Chondrocyte (in vitro differentiated cells): ENCODE data around the gene APOL2. TPM values are rescaled to one million over a fixed set of nuclear protein-coding genes. Genes with fewer than 3 reads are reported as not detected.
A peak's percentile ranks its signal among the peaks of the same experiment; 100 is the strongest.
"Not testable (repeated sequence)": the region's sequence is repeated elsewhere in the genome, so short reads cannot be mapped to it uniquely, and the experiment has no call there.

ENCODE experiments used
- DNase-seq: peaks from one replicate; pipeline ENCODE4 v3.0.0; 2021; ENCODE audit warnings: mixed read lengths, low spot score
- H3K27ac Mint-ChIP-seq: one replicate; pipeline ENCODE4 v1.8.0; 2021; ENCODE audit warnings: mild to moderate bottlenecking, moderate library complexity, mixed read lengths; ENCODE audit not compliant: unreplicated experiment
- H3K27me3 Mint-ChIP-seq: 2 replicates; pipeline ENCODE4 v1.8.0; 2021; ENCODE audit warnings: low read depth, mixed read lengths
- H3K36me3 Mint-ChIP-seq: 2 replicates; pipeline ENCODE4 v1.8.0; 2021; ENCODE audit warnings: low read depth, mixed read lengths
- H3K4me1 Mint-ChIP-seq: 2 replicates; pipeline ENCODE4 v1.8.0; 2021; ENCODE audit warnings: low read depth, mild to moderate bottlenecking, mixed read lengths
- H3K4me3 Mint-ChIP-seq: one replicate; pipeline ENCODE4 v1.8.0; 2021; ENCODE audit warnings: mild to moderate bottlenecking, moderate library complexity, mixed read lengths; ENCODE audit not compliant: unreplicated experiment
- H3K9me3 Mint-ChIP-seq: 2 replicates; pipeline ENCODE4 v1.8.0; 2021; ENCODE audit warnings: low read depth, mixed read lengths
- total RNA-seq: library from RNA; stranded (reverse); gene quantifications from 3 replicates; pipeline ENCODE4 v1.2.1, GENCODE V29; 2021
- TF ChIP-seq, protein P1 (sequence below): fragments of 200-600 bp; sonication (generic); IDR thresholded peaks from 2 replicates; pipeline ENCODE4 v1.5.0; 2021; ENCODE audit warnings: antibody characterized with exemption, mild to moderate bottlenecking, moderate library complexity

APOL2 gene
- total RNA-seq, 1 donor from 2014 or later, result 84.1 TPM

DNA sequence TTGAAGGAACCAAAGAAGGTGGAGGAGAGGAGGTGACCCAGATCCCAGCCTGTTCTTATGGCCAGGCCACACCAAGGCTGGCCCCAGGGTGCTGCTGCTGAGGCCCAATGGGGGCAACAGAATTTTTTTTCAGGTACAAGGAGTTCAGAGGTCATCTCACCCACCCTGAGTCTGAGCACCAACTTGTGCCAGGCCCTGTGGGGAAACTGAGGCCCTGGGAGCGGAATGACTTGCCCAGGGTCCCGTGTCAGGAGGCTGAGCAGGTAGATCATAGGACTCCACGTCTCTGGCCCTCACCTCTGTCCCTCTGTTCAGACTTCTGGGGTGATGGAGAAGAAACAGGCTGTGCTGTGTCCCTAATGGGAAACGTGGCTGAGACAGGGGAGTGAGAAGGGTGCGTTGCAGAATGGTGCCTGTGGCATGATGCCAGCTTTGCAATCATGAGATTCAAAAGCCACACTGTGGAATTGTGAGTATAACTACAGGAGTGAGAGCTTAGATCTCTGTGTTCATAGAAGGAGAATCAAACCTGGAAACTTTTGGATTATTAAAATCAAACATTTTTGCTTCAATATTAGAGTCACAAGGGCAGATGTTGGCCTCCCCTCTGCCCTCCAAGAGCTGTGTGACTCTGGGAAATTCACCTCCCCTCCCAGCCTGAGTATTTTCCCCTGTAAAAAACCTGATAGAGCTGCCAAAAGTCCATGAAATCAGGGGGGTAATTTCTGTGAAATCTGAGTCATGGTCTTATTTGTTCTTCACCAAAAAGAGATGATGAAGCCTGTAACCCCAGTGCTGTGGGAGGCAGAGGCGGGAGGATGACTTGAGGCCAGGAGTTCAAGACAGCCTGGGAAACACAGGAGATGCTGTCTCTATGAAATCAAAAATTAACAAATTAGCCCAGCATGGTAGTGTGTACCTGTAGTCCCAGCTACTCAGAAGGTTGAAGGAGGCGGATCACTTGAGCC lies 14.5 kb upstream of the APOL2 start:
- no peaks in the 10 kb centered on the region for H3K36me3 Mint-ChIP-seq
- H3K9me3 Mint-ChIP-seq, result peaks cover 5% of the 10 kb centered on the region
- no peaks in the 10 kb centered on the region for H3K27me3 Mint-ChIP-seq
- TF ChIP-seq, protein P1, sequence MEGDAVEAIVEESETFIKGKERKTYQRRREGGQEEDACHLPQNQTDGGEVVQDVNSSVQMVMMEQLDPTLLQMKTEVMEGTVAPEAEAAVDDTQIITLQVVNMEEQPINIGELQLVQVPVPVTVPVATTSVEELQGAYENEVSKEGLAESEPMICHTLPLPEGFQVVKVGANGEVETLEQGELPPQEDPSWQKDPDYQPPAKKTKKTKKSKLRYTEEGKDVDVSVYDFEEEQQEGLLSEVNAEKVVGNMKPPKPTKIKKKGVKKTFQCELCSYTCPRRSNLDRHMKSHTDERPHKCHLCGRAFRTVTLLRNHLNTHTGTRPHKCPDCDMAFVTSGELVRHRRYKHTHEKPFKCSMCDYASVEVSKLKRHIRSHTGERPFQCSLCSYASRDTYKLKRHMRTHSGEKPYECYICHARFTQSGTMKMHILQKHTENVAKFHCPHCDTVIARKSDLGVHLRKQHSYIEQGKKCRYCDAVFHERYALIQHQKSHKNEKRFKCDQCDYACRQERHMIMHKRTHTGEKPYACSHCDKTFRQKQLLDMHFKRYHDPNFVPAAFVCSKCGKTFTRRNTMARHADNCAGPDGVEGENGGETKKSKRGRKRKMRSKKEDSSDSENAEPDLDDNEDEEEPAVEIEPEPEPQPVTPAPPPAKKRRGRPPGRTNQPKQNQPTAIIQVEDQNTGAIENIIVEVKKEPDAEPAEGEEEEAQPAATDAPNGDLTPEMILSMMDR, result no peak
- no peak for DNase-seq
- H3K27ac Mint-ChIP-seq, result peak overlapping the region; percentile 81
- H3K4me1 Mint-ChIP-seq, result peaks cover 52% of the 10 kb centered on the region
- H3K4me3 Mint-ChIP-seq, result peak overlapping the region; percentile 53

DNA sequence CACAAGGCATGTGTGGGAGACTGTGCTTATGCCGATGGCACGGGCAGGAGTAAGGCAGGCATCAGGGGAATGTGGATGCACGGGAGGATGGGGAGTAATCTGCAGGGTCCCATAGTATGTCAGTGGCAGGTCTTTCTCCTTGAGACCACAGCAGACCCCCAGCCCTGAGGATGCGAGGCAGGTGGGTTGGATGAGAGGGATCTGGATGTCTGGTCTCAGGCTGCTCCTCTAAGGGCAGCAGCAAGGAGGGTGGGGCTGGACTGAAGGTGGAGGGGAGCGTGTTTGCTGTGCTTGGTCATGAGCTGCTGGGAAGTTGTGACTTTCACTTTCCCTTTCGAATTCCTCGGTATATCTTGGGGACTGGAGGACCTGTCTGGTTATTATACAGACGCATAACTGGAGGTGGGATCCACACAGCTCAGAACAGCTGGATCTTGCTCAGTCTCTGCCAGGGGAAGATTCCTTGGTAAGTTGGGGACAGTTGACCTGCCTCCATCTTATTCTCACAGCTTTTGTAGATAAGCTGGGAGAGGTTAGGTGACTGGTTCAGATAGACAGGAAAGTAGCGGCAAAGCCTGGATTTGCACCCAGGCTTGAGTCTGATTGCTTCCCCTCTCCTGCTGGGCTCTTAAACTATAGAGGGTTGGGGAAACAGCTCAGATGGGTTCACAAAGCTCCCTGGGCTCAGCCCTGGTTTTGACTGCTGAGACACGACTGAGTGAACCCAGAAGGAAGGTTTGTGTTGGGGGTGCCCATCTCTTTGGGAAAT lies 13.6 kb upstream of the APOL2 start, which contains the start of gene APOL1:
APOL1 (plus strand) TSS at position 380 of the 769 bp plus-strand sequence. CDS start 1,823 bp downstream, outside the sequence.
- Mint-ChIP-seq H3K9me3 (peaks cover 7% of the 10 kb centered on the region), H3K4me3 (peak within 1 kb of the TSS; percentile 53), H3K27ac (peak within 1 kb of the TSS; percentile 81), H3K36me3 (peaks cover 1% of the 10 kb centered on the region), H3K27me3 (no peaks in the 10 kb centered on the region), H3K4me1 (peaks cover 46% of the 10 kb centered on the region)
- DNase-seq, result no peak
- TF ChIP-seq, protein P1, result no peak

DNA sequence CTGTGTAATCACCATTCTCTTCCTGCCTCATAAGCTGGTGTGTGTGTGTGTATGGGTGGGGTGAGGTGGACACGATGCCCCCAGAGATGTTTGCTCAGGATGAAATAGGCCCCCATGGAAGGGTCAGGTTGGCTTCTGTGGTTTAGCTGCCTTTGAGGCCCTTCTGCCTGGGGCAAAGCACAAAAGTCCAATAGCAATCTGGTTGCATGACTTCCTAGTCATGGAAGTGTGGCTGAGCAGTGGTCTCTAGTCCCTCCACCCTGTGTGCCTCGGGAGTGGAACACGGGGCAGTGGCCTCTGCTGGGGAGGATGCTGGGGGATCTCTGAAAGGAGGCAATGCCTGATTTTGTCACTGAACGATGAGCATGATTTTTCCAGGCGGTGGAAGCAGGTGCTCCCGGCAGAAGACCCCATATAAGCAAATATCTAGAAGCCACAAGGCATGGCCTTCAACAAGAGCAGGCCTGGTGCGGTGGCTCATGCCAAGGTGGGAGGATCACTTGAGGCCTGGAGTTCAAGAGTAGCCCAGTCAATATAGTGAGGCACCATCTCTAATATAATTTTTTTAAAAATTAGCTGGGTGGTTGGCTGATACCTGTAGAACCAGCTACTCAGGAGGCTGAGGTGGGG lies 12.8 kb upstream of the APOL2 start:
- DNase-seq, H3K27ac Mint-ChIP-seq, H3K36me3 Mint-ChIP-seq, H3K4me3 Mint-ChIP-seq, H3K9me3 Mint-ChIP-seq, H3K27me3 Mint-ChIP-seq: not testable (repeated sequence)
- H3K4me1 Mint-ChIP-seq, result peaks cover 46% of the 10 kb centered on the region

DNA sequence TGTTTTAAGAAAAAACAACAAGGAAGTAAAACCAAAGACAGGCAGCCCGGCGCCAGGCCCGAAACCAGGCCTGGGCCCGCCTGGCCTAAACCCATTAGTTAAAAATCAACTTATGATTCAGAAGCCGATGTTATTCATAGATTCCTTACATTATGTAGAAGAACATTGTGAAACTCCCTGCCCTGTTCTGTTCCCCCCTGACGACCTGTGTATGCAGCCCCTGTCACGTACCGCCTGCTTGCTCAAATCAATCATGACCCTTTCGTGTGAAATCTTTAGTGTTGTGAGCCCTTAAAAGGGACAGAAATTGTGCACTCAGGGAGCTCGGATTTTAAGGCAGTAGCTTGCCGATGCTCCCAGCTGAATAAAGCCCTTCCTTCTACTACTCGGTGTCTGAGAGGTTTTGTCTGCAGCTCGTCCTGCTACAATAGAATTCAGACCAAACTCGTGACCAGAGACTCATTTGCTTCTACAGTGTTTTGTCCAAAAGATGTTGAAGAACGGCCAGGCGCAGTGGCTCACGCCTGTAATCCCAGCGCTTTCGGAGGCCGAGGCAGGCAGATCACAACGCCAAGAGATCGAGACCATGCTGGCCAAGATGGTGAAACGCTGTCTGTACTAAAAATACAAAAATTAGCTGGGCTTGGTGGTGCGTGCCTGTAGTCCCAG lies 11.1 kb upstream of the APOL2 start:
- H3K4me1 Mint-ChIP-seq, result peaks cover 51% of the 10 kb centered on the region
- H3K4me3 Mint-ChIP-seq, H3K27me3 Mint-ChIP-seq, H3K36me3 Mint-ChIP-seq, H3K9me3 Mint-ChIP-seq, DNase-seq: not testable (repeated sequence)
- H3K27ac Mint-ChIP-seq, result peak overlapping the region; percentile 94

DNA sequence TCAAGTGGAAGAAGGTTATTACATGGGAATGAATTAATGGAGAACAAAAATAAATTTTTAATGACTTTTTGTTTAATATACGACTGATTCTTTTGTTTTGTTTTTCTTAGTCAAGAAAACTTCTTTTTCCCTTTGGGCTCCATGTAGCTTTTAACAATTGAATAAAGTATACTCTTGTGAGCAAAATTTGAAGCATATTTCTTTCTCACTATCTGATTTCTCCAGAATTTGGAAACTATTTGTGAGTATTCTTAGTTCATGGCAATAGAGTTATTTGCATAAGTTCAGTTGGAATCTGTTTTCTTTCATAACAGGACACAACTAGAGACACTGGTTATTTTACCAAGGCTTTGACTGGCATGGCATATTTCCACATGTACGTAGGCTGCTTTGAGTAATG lies 9.8 kb upstream of the APOL2 start:
- H3K36me3 Mint-ChIP-seq, result peaks cover 1% of the 10 kb centered on the region
- peaks cover 62% of the 10 kb centered on the region for H3K4me1 Mint-ChIP-seq
- H3K4me3 Mint-ChIP-seq, result no peak overlapping the region
- no peaks in the 10 kb centered on the region for H3K27me3 Mint-ChIP-seq
- H3K27ac Mint-ChIP-seq, result no peak overlapping the region
- H3K9me3 Mint-ChIP-seq, result peaks cover 7% of the 10 kb centered on the region
- no peak for DNase-seq
- TF ChIP-seq, protein P1, result no peak
